Gastroesophageal sphincter (tissue), 4 donors: Measurements from ENCODE around the gene AFG3L2. TPM values are rescaled to one million over a fixed set of nuclear protein-coding genes. Genes with fewer than 3 reads are reported as not detected.

Experiments
- ATAC-seq: fragments of 150-250 bp; one replicate; pipeline ENCODE4 v1.9.1; 2016; ENCODE audit warnings: mild to moderate bottlenecking, moderate library complexity
- H3K27ac ChIP-seq, 4 donors: fragments of 200-600 bp; sonication (generic) in 3 of 4; 1 replicate in 3 of 4; 2 replicates in 1 of 4; pipeline ENCODE4 v1.5.1; 2016 to 2019
- H3K27me3 ChIP-seq: fragments of 200-600 bp; sonication (generic); one replicate; pipeline ENCODE4 v1.5.1; 2019
- H3K36me3 ChIP-seq, 2 donors: fragments of 200-600 bp; sonication (generic); one replicate each; pipeline ENCODE4 v1.5.1; 2019; ENCODE audit warnings: control low read depth in 1 of 2
- H3K4me1 ChIP-seq, 3 donors: fragments of 200-600 bp; sonication (generic); 1 replicate in 2 of 3; 2 replicates in 1 of 3; pipeline ENCODE4 v1.5.1; 2016 to 2019; ENCODE audit warnings: control low read depth in 2 of 3
- H3K4me3 ChIP-seq, 2 donors: fragments of 200-600 bp; sonication (generic); one replicate each; pipeline ENCODE4 v1.5.1; 2019; ENCODE audit warnings: mild to moderate bottlenecking in 1 of 2, moderate library complexity in 1 of 2
- H3K9me3 ChIP-seq, 3 donors: fragments of 200-600 bp; sonication (generic); one replicate each; pipeline ENCODE4 v1.5.1; 2017 to 2019; ENCODE audit warnings: control low read depth in 2 of 3
- CTCF ChIP-seq, 4 experiments: fragments of 200-600 bp in 2 of 4; fragments of 450-650 bp in 2 of 4; sonication (generic) in 1 of 4; IDR thresholded peaks; one replicate each; pipeline ENCODE4 v1.5.1; 2017 to 2019; ENCODE audit warnings: antibody characterized with exemption in 4 of 4, mild to moderate bottlenecking in 2 of 4, moderate library complexity in 2 of 4
- EP300 ChIP-seq: sonication (generic); formaldehyde crosslinking; IDR thresholded peaks from one replicate; pipeline ENCODE4 v1.6.1; 2017; ENCODE audit warnings: antibody characterized with exemption, mild to moderate bottlenecking
- POLR2A ChIP-seq, 2 donors: fragments of 450-650 bp; IDR thresholded peaks; one replicate each; pipeline ENCODE4 v1.6.1; 2017; ENCODE audit warnings: antibody characterized with exemption in 2 of 2, mild to moderate bottlenecking in 2 of 2, moderate library complexity in 1 of 2
- POLR2AphosphoS5 ChIP-seq: sonication (generic); formaldehyde crosslinking; IDR thresholded peaks from one replicate; pipeline ENCODE4 v1.6.1; 2017; ENCODE audit warnings: antibody characterized with exemption
- WGBS, 2 donors: methylation state at CpG; one replicate each; pipeline ENCODE4 v1.1.5; 2018; ENCODE audit warnings: low coverage in 1 of 2; 5-methylcytosine and 5-hydroxymethylcytosine counted together
- total RNA-seq, 4 donors: library from RNA; depleted of rRNA; stranded (reverse); fragments of >200 nt; gene quantifications; one replicate each; pipeline ENCODE4 v1.1.0, GENCODE V29; 2016

The AFG3L2 gene
- total RNA-seq, 4 donors from 2014 or later: 38.4 to 52.9 (median 40.8) TPM

GRCh38 chr18:12340945-12341660, 35.9 kb downstream of the AFG3L2 start:
- Histone ChIP-seq H3K9me3 (no peaks in the 10 kb centered on the region), H3K4me3 (no peak overlapping the region), H3K27ac (no peak overlapping the region), H3K4me1 (peaks cover 0 to 6% (median under 1%) of the 10 kb centered on the region in 3 donors), H3K27me3 (no peaks in the 10 kb centered on the region), H3K36me3 (peaks cover 0 to 99% of the 10 kb centered on the region in 2 donors)
- no peak for TF ChIP-seq POLR2A (IDR thresholded peaks at IDR 0.05)
- TF ChIP-seq POLR2AphosphoS5: no peak
- no peak for TF ChIP-seq EP300
- no peak for TF ChIP-seq CTCF (IDR thresholded peaks at IDR 0.05)
- WGBS, 2 donors: 78 to 96% methylated on average over 4 to 5 of the region's 5 CpGs
- ATAC-seq: no peak

GRCh38 chr18:12338382-12338781, 38.6 kb downstream of the AFG3L2 start:
- H3K4me1 ChIP-seq: peaks cover 5 to 33% (median 10%) of the 10 kb centered on the region in 3 donors
- peaks cover 0 to 99% of the 10 kb centered on the region in 2 donors for H3K36me3 ChIP-seq
- no peak overlapping the region for H3K27ac ChIP-seq
- H3K9me3 ChIP-seq: no peaks in the 10 kb centered on the region
- H3K4me3 ChIP-seq: no peak overlapping the region
- no peak for ATAC-seq
- TF ChIP-seq CTCF (IDR thresholded peaks at IDR 0.05) (no peak), POLR2AphosphoS5 (no peak), POLR2A (IDR thresholded peaks at IDR 0.05) (no peak), EP300 (no peak)
- H3K27me3 ChIP-seq: no peaks in the 10 kb centered on the region
- WGBS, 2 donors: 77% methylated on average over 1 of the region's 2 CpGs; no CpG with 5 or more reads in 1 of the 2 donors

GRCh38 chr18:12336887-12337286, 40.1 kb downstream of the AFG3L2 start:
- Histone ChIP-seq H3K27ac (no peak overlapping the region), H3K36me3 (peaks cover 0 to 86% of the 10 kb centered on the region in 2 donors), H3K9me3 (no peaks in the 10 kb centered on the region), H3K27me3 (no peaks in the 10 kb centered on the region), H3K4me3 (no peak overlapping the region), H3K4me1 (peaks cover 5 to 33% (median 10%) of the 10 kb centered on the region in 3 donors)
- TF ChIP-seq CTCF (IDR thresholded peaks at IDR 0.05) (no peak), POLR2A (IDR thresholded peaks at IDR 0.05) (no peak), POLR2AphosphoS5 (no peak), EP300 (no peak)
- 63 to 80% methylated on average over 1 to 3 of the region's 6 CpGs for WGBS, 2 donors
- ATAC-seq: no peak

GRCh38 chr18:12336171-12336613, 40.8 kb downstream of the AFG3L2 start:
- Histone ChIP-seq H3K4me3 (no peak overlapping the region), H3K36me3 (peaks cover 0 to 87% of the 10 kb centered on the region in 2 donors), H3K9me3 (no peaks in the 10 kb centered on the region), H3K4me1 (peaks cover 5 to 33% (median 10%) of the 10 kb centered on the region in 3 donors), H3K27me3 (no peaks in the 10 kb centered on the region), H3K27ac (peak overlapping the region in 1 of 4 donors; percentile 20)
- TF ChIP-seq POLR2AphosphoS5: no peak
- TF ChIP-seq CTCF (IDR thresholded peaks at IDR 0.05): no peak
- no peak for TF ChIP-seq POLR2A (IDR thresholded peaks at IDR 0.05)
- TF ChIP-seq EP300: no peak
- WGBS, 2 donors: 70 to 100% methylated on average over 1 of the region's 2 CpGs
- no peak for ATAC-seq

GRCh38 chr18:12335503-12335902, 41.5 kb downstream of the AFG3L2 start:
- peak overlapping the region in 3 of 4 donors; percentile 17 to 38 (median 20) for H3K27ac ChIP-seq
- H3K27me3 ChIP-seq: no peaks in the 10 kb centered on the region
- WGBS, 2 donors: 40 to 77% methylated on average over 2 to 7 of the region's 7 CpGs
- no peak for TF ChIP-seq EP300
- TF ChIP-seq CTCF (IDR thresholded peaks at IDR 0.05): no peak
- TF ChIP-seq POLR2A (IDR thresholded peaks at IDR 0.05): no peak
- no peak for TF ChIP-seq POLR2AphosphoS5
- peaks cover 5 to 33% (median 10%) of the 10 kb centered on the region in 3 donors for H3K4me1 ChIP-seq
- H3K36me3 ChIP-seq: peaks cover 0 to 86% of the 10 kb centered on the region in 2 donors
- no peaks in the 10 kb centered on the region for H3K9me3 ChIP-seq
- H3K4me3 ChIP-seq: no peak overlapping the region
- no peak for ATAC-seq
